Measurements from ENCODE around the gene DKKL1.

DNA sequence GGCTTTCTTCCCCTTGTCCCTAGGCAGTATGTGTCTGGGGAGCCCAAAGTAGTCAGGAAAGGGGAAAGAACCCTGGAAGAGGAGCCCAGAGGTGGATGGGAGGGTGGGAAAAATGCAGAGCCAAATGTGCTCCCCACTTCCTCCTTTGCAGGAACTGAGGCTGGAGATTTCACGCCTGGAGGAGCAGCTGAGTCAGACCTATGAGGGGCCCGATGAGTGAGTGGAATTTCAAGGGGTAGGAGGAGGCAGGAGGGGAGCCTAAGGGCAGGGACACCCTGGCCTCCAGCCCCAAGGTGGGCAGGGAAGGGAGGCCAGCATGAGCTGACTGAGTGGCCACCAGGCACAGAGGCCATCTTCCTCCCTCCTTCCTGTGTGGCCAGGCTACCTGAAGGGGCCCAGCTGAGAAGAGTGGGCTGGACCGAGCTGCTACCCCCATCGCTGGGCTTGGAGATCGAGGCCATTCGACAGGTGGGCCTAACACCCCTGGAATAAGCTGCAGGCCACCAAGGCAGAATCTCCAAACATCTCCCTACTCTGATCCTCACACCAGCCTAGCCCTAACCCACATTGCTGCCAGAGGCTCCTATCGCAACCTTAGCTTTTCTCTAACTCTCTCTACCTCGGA is 45.3 kb downstream of the DKKL1 start:
- TF ChIP-seq POLR2A (IDR thresholded peaks at IDR 0.05; ENCODE audit: extremely low read depth, insufficient read length): no peak
- no peak for TF ChIP-seq CTCF (IDR thresholded peaks at IDR 0.05; ENCODE audit: low read depth, low read length)
- TF ChIP-seq, protein P1, sequence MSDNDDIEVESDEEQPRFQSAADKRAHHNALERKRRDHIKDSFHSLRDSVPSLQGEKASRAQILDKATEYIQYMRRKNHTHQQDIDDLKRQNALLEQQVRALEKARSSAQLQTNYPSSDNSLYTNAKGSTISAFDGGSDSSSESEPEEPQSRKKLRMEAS (IDR thresholded peaks at IDR 0.05; ENCODE audit: low read depth, low read length): no peak
- TF ChIP-seq MYC (IDR thresholded peaks at IDR 0.05; ENCODE audit: low read depth, low read length): no peak
